Retinal pigment epithelial cell (primary cell): ENCODE measurements around the gene CSH1.
"Not testable (repeated sequence)": the region's sequence is repeated elsewhere in the genome, so short reads cannot be mapped to it uniquely, and the experiment has no call there.

Experiments
- DNase-seq: peaks from one replicate; pipeline ENCODE4 v3.0.0-alpha.2; 2010; ENCODE audit warnings: low read depth
- H3K4me3 ChIP-seq: 2 replicates; pipeline ENCODE4 v1.5.1; 2011; ENCODE audit warnings: mild to moderate bottlenecking, low read length, control low read depth, moderate library complexity
- TF ChIP-seq, protein P1 (sequence below): conservative IDR thresholded peaks from 2 replicates; pipeline ENCODE4 v1.5.1; 2011; ENCODE audit warnings: low read depth, low read length, control low read depth, inconsistent platforms

CSH1 gene

DNA sequence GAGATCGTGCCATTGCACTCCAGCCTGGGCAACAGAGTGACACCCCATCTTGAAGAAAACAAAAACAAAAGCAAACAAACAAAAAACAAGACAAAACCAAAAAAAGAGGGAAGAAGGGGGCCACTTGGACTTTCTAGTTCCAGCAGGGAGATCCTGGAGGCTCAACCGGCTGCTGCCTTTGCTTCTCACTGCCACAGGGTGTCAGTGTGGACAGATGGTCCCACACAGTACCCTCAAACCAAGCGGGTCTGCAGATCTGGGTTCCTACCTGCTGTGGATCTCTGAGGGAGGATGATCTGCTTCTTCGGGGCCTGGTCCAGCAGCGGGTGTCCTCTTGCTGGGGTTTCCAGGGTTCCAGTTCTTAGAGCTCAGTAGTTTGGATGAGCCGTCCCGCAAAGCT is 29.7 kb downstream of the CSH1 start:
- not testable (repeated sequence) for H3K4me3 ChIP-seq, DNase-seq
- TF ChIP-seq, protein P1, sequence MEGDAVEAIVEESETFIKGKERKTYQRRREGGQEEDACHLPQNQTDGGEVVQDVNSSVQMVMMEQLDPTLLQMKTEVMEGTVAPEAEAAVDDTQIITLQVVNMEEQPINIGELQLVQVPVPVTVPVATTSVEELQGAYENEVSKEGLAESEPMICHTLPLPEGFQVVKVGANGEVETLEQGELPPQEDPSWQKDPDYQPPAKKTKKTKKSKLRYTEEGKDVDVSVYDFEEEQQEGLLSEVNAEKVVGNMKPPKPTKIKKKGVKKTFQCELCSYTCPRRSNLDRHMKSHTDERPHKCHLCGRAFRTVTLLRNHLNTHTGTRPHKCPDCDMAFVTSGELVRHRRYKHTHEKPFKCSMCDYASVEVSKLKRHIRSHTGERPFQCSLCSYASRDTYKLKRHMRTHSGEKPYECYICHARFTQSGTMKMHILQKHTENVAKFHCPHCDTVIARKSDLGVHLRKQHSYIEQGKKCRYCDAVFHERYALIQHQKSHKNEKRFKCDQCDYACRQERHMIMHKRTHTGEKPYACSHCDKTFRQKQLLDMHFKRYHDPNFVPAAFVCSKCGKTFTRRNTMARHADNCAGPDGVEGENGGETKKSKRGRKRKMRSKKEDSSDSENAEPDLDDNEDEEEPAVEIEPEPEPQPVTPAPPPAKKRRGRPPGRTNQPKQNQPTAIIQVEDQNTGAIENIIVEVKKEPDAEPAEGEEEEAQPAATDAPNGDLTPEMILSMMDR: peak; percentile 16

DNA sequence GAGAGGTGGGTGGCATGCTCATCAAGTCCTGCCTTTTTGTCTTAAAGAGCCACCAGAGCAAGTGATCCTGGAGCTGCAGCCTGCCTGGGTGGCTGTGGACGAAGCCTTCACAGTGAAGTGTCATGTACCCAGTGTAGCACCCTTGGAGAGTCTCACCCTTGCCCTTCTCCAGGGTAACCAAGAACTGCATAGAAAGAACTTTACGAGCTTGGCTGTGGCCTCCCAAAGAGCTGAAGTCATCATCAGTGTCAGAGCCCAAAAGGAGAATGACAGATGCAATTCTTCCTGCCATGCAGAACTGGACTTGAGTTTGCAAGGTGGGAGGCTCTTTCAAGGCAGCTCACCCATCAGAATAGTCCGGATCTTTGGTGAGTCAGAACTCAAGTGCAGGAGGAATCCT is 37.1 kb downstream of the CSH1 start:
- H3K4me3 ChIP-seq: no peak overlapping the region
- TF ChIP-seq, protein P1: no peak
- no peak for DNase-seq

DNA sequence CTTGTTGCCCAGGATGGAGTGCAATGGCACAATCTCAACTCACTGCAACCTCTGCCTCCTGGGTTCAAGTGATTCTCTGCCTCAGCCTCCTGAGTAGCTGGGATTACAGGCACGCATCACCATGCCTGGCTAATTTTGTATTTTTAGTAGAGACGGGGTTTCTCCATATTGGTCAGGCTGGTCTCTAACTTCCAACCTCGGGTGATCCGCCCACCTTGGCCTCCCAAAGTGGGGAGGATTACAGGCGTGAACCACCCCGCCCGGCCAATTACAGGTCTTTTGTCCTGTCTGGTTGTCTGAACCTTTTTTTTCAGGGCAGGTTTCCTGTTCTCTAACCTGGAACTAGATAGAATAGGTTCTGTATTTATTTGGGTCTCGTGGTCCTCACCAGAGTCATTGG is 39.9 kb downstream of the CSH1 start:
- H3K4me3 ChIP-seq, DNase-seq: not testable (repeated sequence)

DNA sequence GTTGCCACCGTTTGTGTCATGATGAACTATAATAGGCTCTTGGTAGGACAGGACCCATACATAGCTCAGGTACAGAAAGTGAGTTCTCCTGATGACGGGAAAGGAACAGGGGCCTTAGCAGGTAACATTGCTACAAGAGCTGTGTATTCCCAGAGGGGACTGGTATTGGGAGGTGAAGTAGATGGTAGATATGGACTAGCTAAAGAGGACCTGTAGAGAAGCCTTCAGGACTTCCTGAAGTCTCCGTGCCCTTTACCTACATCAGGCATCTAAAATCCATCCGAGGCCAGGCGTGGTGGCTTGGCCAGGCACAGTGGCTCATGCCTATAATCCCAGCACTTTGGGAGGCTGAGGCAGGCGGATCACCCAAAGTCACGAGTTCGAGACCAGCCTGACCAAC is 41.2 kb downstream of the CSH1 start:
- TF ChIP-seq, protein P1: no peak
- no peak for DNase-seq
- no peak overlapping the region for H3K4me3 ChIP-seq

DNA sequence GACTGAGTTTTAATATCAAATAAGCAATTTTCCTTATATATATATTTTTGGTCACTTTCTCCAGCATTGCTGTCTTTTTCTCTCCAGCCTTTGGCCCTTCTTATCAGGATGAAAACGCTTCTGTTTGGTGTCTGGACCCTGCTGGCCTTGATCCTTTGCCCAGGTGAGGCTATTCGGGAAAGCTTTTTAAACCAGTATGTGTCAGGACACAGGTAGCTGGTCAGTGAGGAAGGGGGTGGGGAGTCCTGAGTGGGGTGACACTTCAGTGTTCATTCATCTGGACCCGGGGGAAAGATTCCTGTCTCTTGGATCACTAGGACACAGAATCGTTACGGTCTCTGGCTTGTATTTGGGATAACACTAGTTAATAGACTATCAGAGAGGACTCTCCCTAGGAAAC is 41.7 kb downstream of the CSH1 start:
- no peak for DNase-seq
- no peak overlapping the region for H3K4me3 ChIP-seq
- TF ChIP-seq, protein P1: no peak

DNA sequence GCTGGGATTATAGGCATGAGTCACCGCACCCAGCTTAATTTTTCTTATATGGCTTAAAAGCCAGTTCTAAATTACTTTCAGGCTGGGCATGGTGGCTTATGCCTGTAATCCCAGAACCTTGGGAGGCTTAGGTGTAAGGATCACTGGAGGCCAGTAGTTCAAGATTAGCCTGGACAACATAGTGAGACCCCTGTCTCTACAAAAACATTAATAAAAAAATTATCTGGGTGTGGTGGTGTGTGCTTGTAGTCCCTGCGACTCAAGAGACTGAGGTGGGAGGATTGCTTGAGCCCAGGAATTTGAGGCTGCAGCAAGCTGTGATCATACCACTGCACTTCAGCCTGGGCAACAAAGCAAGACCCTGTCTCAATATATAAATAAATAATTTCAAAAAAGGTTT is 43.1 kb downstream of the CSH1 start:
- no peak for DNase-seq

DNA sequence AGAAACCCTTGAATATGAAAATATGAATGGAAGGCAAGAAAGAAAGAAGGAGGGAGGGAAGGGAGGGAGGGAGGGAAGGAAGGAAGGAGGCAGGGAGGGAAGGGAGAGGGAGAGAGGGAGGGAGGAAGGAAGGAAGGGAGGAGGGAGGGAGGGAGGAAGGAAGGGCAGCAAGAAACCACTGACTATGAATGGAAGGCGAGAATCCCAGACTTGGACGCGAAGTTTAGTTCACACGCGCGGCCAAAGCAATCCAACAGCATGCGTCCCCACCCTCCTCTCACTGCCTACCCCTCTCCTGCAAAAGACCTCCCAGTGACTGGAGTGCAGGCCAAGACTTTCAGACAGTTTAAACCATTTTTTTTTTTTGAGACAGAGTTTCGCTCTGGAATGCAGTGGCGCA is 46.0 kb downstream of the CSH1 start:
- TF ChIP-seq, protein P1: no peak
- H3K4me3 ChIP-seq: no peak overlapping the region
- no peak for DNase-seq

More for the DNA sequence above, 43.1 kb downstream of the CSH1 start:
- TF ChIP-seq, protein P1: no peak
- no peak overlapping the region for H3K4me3 ChIP-seq
